ENCODE data around the gene SRY. TPM values are rescaled to one million over a fixed set of nuclear protein-coding genes. Genes with fewer than 3 reads are reported as not detected.

The SRY gene
- not detected for total RNA-seq

DNA sequence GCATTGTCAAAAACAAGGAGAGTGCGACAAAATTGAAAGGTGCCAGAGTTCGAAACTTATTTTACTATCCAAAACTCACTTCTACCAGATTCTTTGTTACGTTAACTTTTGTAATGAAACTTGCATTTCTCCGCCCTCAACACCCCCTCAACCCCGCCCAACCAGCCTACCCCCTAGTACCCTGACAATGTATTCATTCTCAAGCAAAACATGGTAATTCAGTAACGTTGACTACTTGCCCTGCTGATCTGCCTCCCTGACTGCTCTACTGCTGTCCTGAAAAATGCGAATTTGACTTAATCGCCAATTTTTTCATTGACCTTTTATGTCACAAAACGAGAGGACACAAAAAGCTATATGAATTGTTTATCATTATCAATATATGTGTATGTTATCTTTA is at the start of gene SRY:
TSS of gene SRY (minus strand) at position 83 of the 400 bp plus-strand sequence. CDS start at position 4, 79 bp downstream.
- TF ChIP-seq CTCF (IDR thresholded peaks at IDR 0.05; ENCODE audit: low read depth), result no peak

GRCh38 chrY:2837078-2837477 is 49.6 kb upstream of the SRY start:
- no peak for TF ChIP-seq CTCF (IDR thresholded peaks at IDR 0.05; ENCODE audit: low read depth)

- no peak for TF ChIP-seq CTCF (IDR thresholded peaks at IDR 0.05; ENCODE audit: low read depth)
Observed at GRCh38 chrY:2835230-2835629, 47.7 kb upstream of the SRY start.

- TF ChIP-seq CTCF (IDR thresholded peaks at IDR 0.05; ENCODE audit: low read depth), result no peak
Observed at GRCh38 chrY:2828497-2828896, 41.0 kb upstream of the SRY start.

- no peak for TF ChIP-seq CTCF (IDR thresholded peaks at IDR 0.05; ENCODE audit: low read depth)
Observed at GRCh38 chrY:2824471-2824870, 37.0 kb upstream of the SRY start.

GRCh38 chrY:2800246-2800645 is 12.8 kb upstream of the SRY start:
- no peak for TF ChIP-seq CTCF (IDR thresholded peaks at IDR 0.05; ENCODE audit: low read depth)

GRCh38 chrY:2797991-2798390 is 10.5 kb upstream of the SRY start:
- TF ChIP-seq CTCF (IDR thresholded peaks at IDR 0.05; ENCODE audit: low read depth), result no peak
